ENCODE measurements around the gene PTPRO.

The PTPRO gene

GRCh38 chr12:15443050-15443449 is 120.7 kb downstream of the PTPRO start:
- no peaks in the 10 kb centered on the region for H3K9me3 ChIP-seq (ENCODE audit: control insufficient read depth in 2 of 2, low read length in 2 of 2)
- H3K27ac ChIP-seq (ENCODE audit: low read length) = no peak overlapping the region
- no peak overlapping the region for H3K9ac ChIP-seq (ENCODE audit: low read length in 2 of 2)
- no peaks in the 10 kb centered on the region for H3K27me3 ChIP-seq (ENCODE audit: control insufficient read depth in 1 of 2, insufficient read depth in 2 of 2, low read length in 2 of 2)
- H3K36me3 ChIP-seq (ENCODE audit: control insufficient read depth in 2 of 2, insufficient read depth in 2 of 2, low read length in 2 of 2) = no peaks in the 10 kb centered on the region
- no peak overlapping the region for H3K4me3 ChIP-seq (ENCODE audit: low read length in 2 of 2)
- H3K4me1 ChIP-seq (ENCODE audit: control insufficient read depth, insufficient read depth, low read length) = no peaks in the 10 kb centered on the region

- Histone ChIP-seq H3K9ac (ENCODE audit: low read length in 2 of 2) (no peak overlapping the region), H3K27ac (ENCODE audit: low read length) (no peak overlapping the region), H3K36me3 (ENCODE audit: control insufficient read depth in 2 of 2, insufficient read depth in 2 of 2, low read length in 2 of 2) (no peaks in the 10 kb centered on the region), H3K4me1 (ENCODE audit: control insufficient read depth, insufficient read depth, low read length) (no peaks in the 10 kb centered on the region), H3K27me3 (ENCODE audit: control insufficient read depth in 1 of 2, insufficient read depth in 2 of 2, low read length in 2 of 2) (no peaks in the 10 kb centered on the region), H3K4me3 (ENCODE audit: low read length in 2 of 2) (no peak overlapping the region), H3K9me3 (ENCODE audit: control insufficient read depth in 2 of 2, low read length in 2 of 2) (no peaks in the 10 kb centered on the region)
These were observed 121.3 kb downstream of the PTPRO start for GRCh38 chr12:15443611-15444010.

- Histone ChIP-seq H3K4me1 (ENCODE audit: control insufficient read depth, insufficient read depth, low read length) (no peaks in the 10 kb centered on the region), H3K27me3 (ENCODE audit: control insufficient read depth in 1 of 2, insufficient read depth in 2 of 2, low read length in 2 of 2) (no peaks in the 10 kb centered on the region)
These were observed 122.2 kb downstream of the PTPRO start for GRCh38 chr12:15444523-15444922.

GRCh38 chr12:15446807-15447206 is 124.5 kb downstream of the PTPRO start:
- no peaks in the 10 kb centered on the region for H3K36me3 ChIP-seq (ENCODE audit: control insufficient read depth in 2 of 2, insufficient read depth in 2 of 2, low read length in 2 of 2)
- H3K4me3 ChIP-seq (ENCODE audit: low read length in 2 of 2) = no peak overlapping the region
- H3K9ac ChIP-seq (ENCODE audit: low read length in 2 of 2) = no peak overlapping the region
- no peaks in the 10 kb centered on the region for H3K9me3 ChIP-seq (ENCODE audit: control insufficient read depth in 2 of 2, low read length in 2 of 2)
- H3K27me3 ChIP-seq (ENCODE audit: control insufficient read depth in 1 of 2, insufficient read depth in 2 of 2, low read length in 2 of 2) = no peaks in the 10 kb centered on the region
- no peak overlapping the region for H3K27ac ChIP-seq (ENCODE audit: low read length)
- H3K4me1 ChIP-seq (ENCODE audit: control insufficient read depth, insufficient read depth, low read length) = no peaks in the 10 kb centered on the region

More at GRCh38 chr12:15444523-15444922, 122.2 kb downstream of the PTPRO start:
- Histone ChIP-seq H3K36me3 (ENCODE audit: control insufficient read depth in 2 of 2, insufficient read depth in 2 of 2, low read length in 2 of 2) (no peaks in the 10 kb centered on the region), H3K27ac (ENCODE audit: low read length) (no peak overlapping the region), H3K9me3 (ENCODE audit: control insufficient read depth in 2 of 2, low read length in 2 of 2) (no peaks in the 10 kb centered on the region), H3K4me3 (ENCODE audit: low read length in 2 of 2) (no peak overlapping the region), H3K9ac (ENCODE audit: low read length in 2 of 2) (no peak overlapping the region)

GRCh38 chr12:15453613-15454012 is 131.3 kb downstream of the PTPRO start:
- Histone ChIP-seq H3K4me1 (ENCODE audit: control insufficient read depth, insufficient read depth, low read length) (no peaks in the 10 kb centered on the region), H3K27ac (ENCODE audit: low read length) (no peak overlapping the region), H3K9me3 (ENCODE audit: control insufficient read depth in 2 of 2, low read length in 2 of 2) (peaks cover 0 to 3% of the 10 kb centered on the region in 2 donors), H3K4me3 (ENCODE audit: low read length in 2 of 2) (no peak overlapping the region), H3K36me3 (ENCODE audit: control insufficient read depth in 2 of 2, insufficient read depth in 2 of 2, low read length in 2 of 2) (no peaks in the 10 kb centered on the region), H3K9ac (ENCODE audit: low read length in 2 of 2) (no peak overlapping the region), H3K27me3 (ENCODE audit: control insufficient read depth in 1 of 2, insufficient read depth in 2 of 2, low read length in 2 of 2) (no peaks in the 10 kb centered on the region)

GRCh38 chr12:15458008-15458407 is 135.7 kb downstream of the PTPRO start:
- H3K9me3 ChIP-seq (ENCODE audit: control insufficient read depth in 2 of 2, low read length in 2 of 2) = peaks cover 0 to 8% of the 10 kb centered on the region in 2 donors
- H3K27me3 ChIP-seq (ENCODE audit: control insufficient read depth in 1 of 2, insufficient read depth in 2 of 2, low read length in 2 of 2) = no peaks in the 10 kb centered on the region
- H3K36me3 ChIP-seq (ENCODE audit: control insufficient read depth in 2 of 2, insufficient read depth in 2 of 2, low read length in 2 of 2) = no peaks in the 10 kb centered on the region
- no peak overlapping the region for H3K9ac ChIP-seq (ENCODE audit: low read length in 2 of 2)
- H3K4me1 ChIP-seq (ENCODE audit: control insufficient read depth, insufficient read depth, low read length) = no peaks in the 10 kb centered on the region
- no peak overlapping the region for H3K4me3 ChIP-seq (ENCODE audit: low read length in 2 of 2)
- H3K27ac ChIP-seq (ENCODE audit: low read length) = no peak overlapping the region

GRCh38 chr12:15468911-15469310 is 146.6 kb downstream of the PTPRO start:
- Histone ChIP-seq H3K4me3 (ENCODE audit: low read length in 2 of 2) (no peak overlapping the region), H3K4me1 (ENCODE audit: control insufficient read depth, insufficient read depth, low read length) (no peaks in the 10 kb centered on the region), H3K27ac (ENCODE audit: low read length) (no peak overlapping the region), H3K9me3 (ENCODE audit: control insufficient read depth in 2 of 2, low read length in 2 of 2) (no peaks in the 10 kb centered on the region), H3K9ac (ENCODE audit: low read length in 2 of 2) (no peak overlapping the region), H3K27me3 (ENCODE audit: control insufficient read depth in 1 of 2, insufficient read depth in 2 of 2, low read length in 2 of 2) (no peaks in the 10 kb centered on the region), H3K36me3 (ENCODE audit: control insufficient read depth in 2 of 2, insufficient read depth in 2 of 2, low read length in 2 of 2) (no peaks in the 10 kb centered on the region)

GRCh38 chr12:15469356-15469755 is 147.0 kb downstream of the PTPRO start:
- Histone ChIP-seq H3K27ac (ENCODE audit: low read length) (no peak overlapping the region), H3K4me1 (ENCODE audit: control insufficient read depth, insufficient read depth, low read length) (no peaks in the 10 kb centered on the region), H3K36me3 (ENCODE audit: control insufficient read depth in 2 of 2, insufficient read depth in 2 of 2, low read length in 2 of 2) (no peaks in the 10 kb centered on the region), H3K27me3 (ENCODE audit: control insufficient read depth in 1 of 2, insufficient read depth in 2 of 2, low read length in 2 of 2) (no peaks in the 10 kb centered on the region), H3K4me3 (ENCODE audit: low read length in 2 of 2) (no peak overlapping the region), H3K9me3 (ENCODE audit: control insufficient read depth in 2 of 2, low read length in 2 of 2) (no peaks in the 10 kb centered on the region), H3K9ac (ENCODE audit: low read length in 2 of 2) (no peak overlapping the region)

- H3K27me3 ChIP-seq (ENCODE audit: control insufficient read depth in 1 of 2, insufficient read depth in 2 of 2, low read length in 2 of 2) = no peaks in the 10 kb centered on the region
- H3K27ac ChIP-seq (ENCODE audit: low read length) = no peak overlapping the region
- H3K9me3 ChIP-seq (ENCODE audit: control insufficient read depth in 2 of 2, low read length in 2 of 2) = peaks cover 0 to 2% of the 10 kb centered on the region in 2 donors
- H3K4me1 ChIP-seq (ENCODE audit: control insufficient read depth, insufficient read depth, low read length) = no peaks in the 10 kb centered on the region
- no peak overlapping the region for H3K4me3 ChIP-seq (ENCODE audit: low read length in 2 of 2)
- no peak overlapping the region for H3K9ac ChIP-seq (ENCODE audit: low read length in 2 of 2)
- no peaks in the 10 kb centered on the region for H3K36me3 ChIP-seq (ENCODE audit: control insufficient read depth in 2 of 2, insufficient read depth in 2 of 2, low read length in 2 of 2)
These were observed 149.7 kb downstream of the PTPRO start for GRCh38 chr12:15472036-15472435.

GRCh38 chr12:15474766-15475165 is 152.5 kb downstream of the PTPRO start:
- no peaks in the 10 kb centered on the region for H3K36me3 ChIP-seq (ENCODE audit: control insufficient read depth in 2 of 2, insufficient read depth in 2 of 2, low read length in 2 of 2)
- H3K27ac ChIP-seq (ENCODE audit: low read length) = no peak overlapping the region
- H3K27me3 ChIP-seq (ENCODE audit: control insufficient read depth in 1 of 2, insufficient read depth in 2 of 2, low read length in 2 of 2) = no peaks in the 10 kb centered on the region
- peaks cover 0 to 2% of the 10 kb centered on the region in 2 donors for H3K9me3 ChIP-seq (ENCODE audit: control insufficient read depth in 2 of 2, low read length in 2 of 2)
- H3K9ac ChIP-seq (ENCODE audit: low read length in 2 of 2) = no peak overlapping the region
- H3K4me3 ChIP-seq (ENCODE audit: low read length in 2 of 2) = no peak overlapping the region
- no peaks in the 10 kb centered on the region for H3K4me1 ChIP-seq (ENCODE audit: control insufficient read depth, insufficient read depth, low read length)

GRCh38 chr12:15477761-15478160 is 155.5 kb downstream of the PTPRO start:
- Histone ChIP-seq H3K9ac (ENCODE audit: low read length in 2 of 2) (no peak overlapping the region), H3K4me3 (ENCODE audit: low read length in 2 of 2) (no peak overlapping the region), H3K27me3 (ENCODE audit: control insufficient read depth in 1 of 2, insufficient read depth in 2 of 2, low read length in 2 of 2) (peaks cover 0 to 4% of the 10 kb centered on the region in 2 donors), H3K9me3 (ENCODE audit: control insufficient read depth in 2 of 2, low read length in 2 of 2) (peaks cover 0 to 2% of the 10 kb centered on the region in 2 donors), H3K36me3 (ENCODE audit: control insufficient read depth in 2 of 2, insufficient read depth in 2 of 2, low read length in 2 of 2) (no peaks in the 10 kb centered on the region), H3K27ac (ENCODE audit: low read length) (no peak overlapping the region), H3K4me1 (ENCODE audit: control insufficient read depth, insufficient read depth, low read length) (no peaks in the 10 kb centered on the region)

All from stomach smooth muscle (tissue), 2 donors.